HL-60 (cell line): Measurements from ENCODE around the gene PINK1.

Experiments used
- DNase-seq, 2 experiments: peaks; one replicate each; pipeline ENCODE4 v3.0.0-alpha.2; 2010 to 2020; ENCODE audit warnings: low read depth in 1 of 2, low spot score in 1 of 2
- H3K27ac ChIP-seq: fragments of 250-450 bp; sonication (Bioruptor Pico); replicated peaks from 2 replicates; pipeline ENCODE4 v1.5.1; 2020; ENCODE audit warnings: mild to moderate bottlenecking, moderate library complexity
- H3K27me3 ChIP-seq: fragments of 250-450 bp; sonication (Bioruptor Pico); 2 replicates; pipeline ENCODE4 v1.5.1; 2021; ENCODE audit warnings: mild to moderate bottlenecking, moderate library complexity; ENCODE audit not compliant: insufficient read depth, poor library complexity, severe bottlenecking
- H3K4me3 ChIP-seq: replicated peaks from 2 replicates; pipeline ENCODE4 v1.5.1; 2011; ENCODE audit warnings: mild to moderate bottlenecking, control low read depth, low read length; ENCODE audit not compliant: insufficient read depth
- GABPA ChIP-seq: IDR thresholded peaks from 2 replicates; pipeline ENCODE4 v1.6.1; 2012; ENCODE audit warnings: low read depth
- POLR2AphosphoS5 ChIP-seq: IDR thresholded peaks from 2 replicates; pipeline ENCODE4 v1.6.1; 2012; ENCODE audit warnings: low read depth
- REST ChIP-seq: IDR thresholded peaks from 2 replicates; pipeline ENCODE4 v1.6.1; 2012; ENCODE audit warnings: low read depth; ENCODE audit not compliant: insufficient replicate concordance
- SPI1 ChIP-seq: IDR thresholded peaks from 2 replicates; pipeline ENCODE4 v1.6.1; 2012; ENCODE audit warnings: low read depth, mild to moderate bottlenecking, borderline replicate concordance
- TF ChIP-seq, protein P1 (sequence below): IDR thresholded peaks from one replicate; pipeline ENCODE4 v1.5.1; 2011; ENCODE audit warnings: low read length, control low read depth, inconsistent platforms; ENCODE audit not compliant: insufficient read depth

PINK1 gene

DNA sequence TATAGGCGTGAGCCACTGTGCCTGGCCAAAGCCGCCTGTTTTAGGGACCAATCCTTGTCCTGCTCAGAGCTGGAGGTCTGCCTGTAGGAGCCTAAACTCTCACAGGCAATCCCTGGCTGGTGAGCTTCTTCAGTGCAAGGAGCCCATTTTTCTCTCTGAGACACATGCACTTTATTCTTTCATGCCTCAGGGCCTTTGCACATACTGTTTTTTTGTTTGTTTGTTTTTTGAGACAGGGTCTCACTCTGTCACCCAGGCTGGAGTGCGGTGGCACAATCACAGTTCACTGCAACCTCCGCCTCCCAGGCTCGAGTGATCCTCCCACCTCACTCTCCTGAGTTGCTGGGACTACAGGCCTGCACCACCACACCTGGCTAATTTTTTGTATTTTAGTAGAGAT, 21.6 kb upstream of the PINK1 start:
- DNase-seq = no peak
- TF ChIP-seq, protein P1, sequence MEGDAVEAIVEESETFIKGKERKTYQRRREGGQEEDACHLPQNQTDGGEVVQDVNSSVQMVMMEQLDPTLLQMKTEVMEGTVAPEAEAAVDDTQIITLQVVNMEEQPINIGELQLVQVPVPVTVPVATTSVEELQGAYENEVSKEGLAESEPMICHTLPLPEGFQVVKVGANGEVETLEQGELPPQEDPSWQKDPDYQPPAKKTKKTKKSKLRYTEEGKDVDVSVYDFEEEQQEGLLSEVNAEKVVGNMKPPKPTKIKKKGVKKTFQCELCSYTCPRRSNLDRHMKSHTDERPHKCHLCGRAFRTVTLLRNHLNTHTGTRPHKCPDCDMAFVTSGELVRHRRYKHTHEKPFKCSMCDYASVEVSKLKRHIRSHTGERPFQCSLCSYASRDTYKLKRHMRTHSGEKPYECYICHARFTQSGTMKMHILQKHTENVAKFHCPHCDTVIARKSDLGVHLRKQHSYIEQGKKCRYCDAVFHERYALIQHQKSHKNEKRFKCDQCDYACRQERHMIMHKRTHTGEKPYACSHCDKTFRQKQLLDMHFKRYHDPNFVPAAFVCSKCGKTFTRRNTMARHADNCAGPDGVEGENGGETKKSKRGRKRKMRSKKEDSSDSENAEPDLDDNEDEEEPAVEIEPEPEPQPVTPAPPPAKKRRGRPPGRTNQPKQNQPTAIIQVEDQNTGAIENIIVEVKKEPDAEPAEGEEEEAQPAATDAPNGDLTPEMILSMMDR = no peak
- Histone ChIP-seq H3K27ac (no peak overlapping the region), H3K27me3 (no peaks in the 10 kb centered on the region), H3K4me3 (no peak overlapping the region)

DNA sequence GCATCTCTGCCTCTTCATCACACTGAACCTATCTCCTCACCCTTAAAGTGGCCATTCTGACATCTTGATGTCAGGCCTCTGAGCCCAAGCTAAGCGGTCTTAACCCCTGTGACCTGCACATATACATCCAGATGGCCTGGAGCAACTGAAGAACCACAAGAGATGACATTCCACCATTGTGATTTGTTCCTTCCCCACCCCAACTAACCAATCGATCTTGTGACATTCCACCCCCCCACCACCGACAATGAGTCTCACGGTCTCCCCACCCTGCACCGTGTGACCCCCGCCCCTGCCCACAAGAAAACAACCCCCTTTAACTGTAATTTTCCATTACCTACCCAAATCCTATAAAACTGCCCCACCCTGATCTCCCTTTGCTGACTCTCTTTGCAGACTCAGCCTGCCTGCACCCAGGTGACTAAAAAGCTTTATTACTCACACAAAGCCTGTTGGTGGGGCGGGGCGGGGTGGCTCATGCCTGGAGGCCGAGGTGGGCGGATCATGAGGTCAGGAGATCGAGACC, 21.0 kb upstream of the PINK1 start:
- Histone ChIP-seq H3K27me3 (no peaks in the 10 kb centered on the region), H3K27ac (no peak overlapping the region), H3K4me3 (no peak overlapping the region)
- TF ChIP-seq REST = no peak
- TF ChIP-seq POLR2AphosphoS5 = no peak
- no peak for TF ChIP-seq GABPA
- no peak for TF ChIP-seq SPI1
- TF ChIP-seq, protein P1 = no peak
- DNase-seq = no peak

- TF ChIP-seq POLR2AphosphoS5 = no peak
- no peak for TF ChIP-seq GABPA
- TF ChIP-seq SPI1 = no peak
- TF ChIP-seq REST = no peak
- TF ChIP-seq, protein P1 = no peak
- Histone ChIP-seq H3K27ac (no peak overlapping the region), H3K27me3 (no peaks in the 10 kb centered on the region), H3K4me3 (no peak overlapping the region)
- no peak for DNase-seq
Observed at GRCh38 chr1:20614131-20614579, 19.1 kb upstream of the PINK1 start.
